ENCODE results near the gene IL12RB2.
"Not testable (repeated sequence)": the region's sequence is repeated elsewhere in the genome, so short reads cannot be mapped to it uniquely, and the experiment has no call there.

The IL12RB2 gene

GRCh38 chr1:67439277-67440029 is 131.8 kb downstream of the IL12RB2 start:
- Histone ChIP-seq H3K9ac (ENCODE audit: low read length) (no peak overlapping the region), H3K36me3 (ENCODE audit: insufficient read depth, low read length) (no peaks in the 10 kb centered on the region), H3K4me1 (ENCODE audit: insufficient read depth, low read length) (peaks cover 14% of the 10 kb centered on the region), H3K27ac (ENCODE audit: low read depth, low read length) (no peak overlapping the region), H3K9me3 (ENCODE audit: low read length) (no peaks in the 10 kb centered on the region), H3K4me3 (ENCODE audit: low read depth in 1 of 2, low read length in 2 of 2) (no peak overlapping the region), H3K27me3 (ENCODE audit: control insufficient read depth in 1 of 2, insufficient read depth in 2 of 2, low read length in 2 of 2) (no peaks in the 10 kb centered on the region)

- Histone ChIP-seq H3K4me3 (ENCODE audit: low read depth in 1 of 2, low read length in 2 of 2) (no peak overlapping the region), H3K27ac (ENCODE audit: low read depth, low read length) (no peak overlapping the region), H3K4me1 (ENCODE audit: insufficient read depth, low read length) (peaks cover 10% of the 10 kb centered on the region), H3K36me3 (ENCODE audit: insufficient read depth, low read length) (no peaks in the 10 kb centered on the region), H3K27me3 (ENCODE audit: control insufficient read depth in 1 of 2, insufficient read depth in 2 of 2, low read length in 2 of 2) (no peaks in the 10 kb centered on the region), H3K9me3 (ENCODE audit: low read length) (no peaks in the 10 kb centered on the region), H3K9ac (ENCODE audit: low read length) (no peak overlapping the region)
Observed at GRCh38 chr1:67440339-67440738, 132.7 kb downstream of the IL12RB2 start.

DNA sequence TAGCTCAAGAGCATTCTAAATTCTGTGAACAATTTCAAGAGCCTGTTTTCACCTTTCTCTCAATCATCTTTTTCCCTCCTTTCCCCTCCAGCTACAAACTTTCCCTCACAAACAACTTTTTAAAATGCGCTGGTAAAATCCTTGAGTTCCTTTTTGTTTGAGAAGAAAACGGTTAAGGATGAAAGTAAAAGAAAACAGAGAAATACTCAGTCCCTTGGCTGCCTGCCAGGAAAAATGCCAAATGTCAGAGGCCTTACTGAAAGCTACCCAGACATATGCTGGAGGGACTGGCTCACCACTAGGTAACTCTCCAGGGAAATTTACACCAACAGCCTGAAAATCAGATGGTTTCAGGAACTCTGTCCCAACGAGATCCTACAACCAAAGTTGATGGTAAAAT is 133.5 kb downstream of the IL12RB2 start:
- H3K27ac ChIP-seq (ENCODE audit: low read depth, low read length): no peak overlapping the region
- peaks cover 10% of the 10 kb centered on the region for H3K4me1 ChIP-seq (ENCODE audit: insufficient read depth, low read length)
- peak overlapping the region; percentile 24 for H3K9ac ChIP-seq (ENCODE audit: low read length)
- H3K27me3 ChIP-seq (ENCODE audit: control insufficient read depth in 1 of 2, insufficient read depth in 2 of 2, low read length in 2 of 2): no peaks in the 10 kb centered on the region
- H3K9me3 ChIP-seq (ENCODE audit: low read length): no peaks in the 10 kb centered on the region
- H3K36me3 ChIP-seq (ENCODE audit: insufficient read depth, low read length): no peaks in the 10 kb centered on the region
- no peak overlapping the region for H3K4me3 ChIP-seq (ENCODE audit: low read depth in 1 of 2, low read length in 2 of 2)

DNA sequence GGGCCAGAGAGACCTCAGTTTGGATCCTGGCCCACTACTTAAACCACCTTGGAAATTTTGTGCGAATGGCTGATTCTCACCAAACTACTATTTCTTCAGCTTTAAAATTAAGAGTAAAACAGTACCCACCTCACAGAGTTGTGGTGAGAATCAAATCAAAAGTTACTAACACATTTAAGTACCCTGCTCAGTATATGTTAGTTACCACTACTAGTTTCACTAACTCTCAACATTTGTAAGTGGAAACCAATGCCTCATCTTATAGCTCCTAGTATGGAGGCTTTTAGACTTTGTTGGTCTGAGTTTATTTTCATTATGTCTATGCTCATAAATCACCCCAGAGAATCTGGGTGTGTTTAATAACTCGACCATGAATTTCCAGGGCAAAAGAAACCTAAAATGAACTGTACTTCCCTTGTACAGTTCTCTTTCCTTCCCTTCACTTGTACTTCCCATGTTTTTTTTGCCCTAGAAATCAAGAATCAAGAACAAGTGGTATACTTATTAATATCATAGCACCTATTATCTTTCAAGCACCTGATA is 134.1 kb downstream of the IL12RB2 start:
- H3K4me3 ChIP-seq (ENCODE audit: low read depth in 1 of 2, low read length in 2 of 2): no peak overlapping the region
- H3K27ac ChIP-seq (ENCODE audit: low read depth, low read length): no peak overlapping the region
- no peaks in the 10 kb centered on the region for H3K9me3 ChIP-seq (ENCODE audit: low read length)
- peaks cover 10% of the 10 kb centered on the region for H3K4me1 ChIP-seq (ENCODE audit: insufficient read depth, low read length)
- H3K27me3 ChIP-seq (ENCODE audit: control insufficient read depth in 1 of 2, insufficient read depth in 2 of 2, low read length in 2 of 2): no peaks in the 10 kb centered on the region
- H3K36me3 ChIP-seq (ENCODE audit: insufficient read depth, low read length): no peaks in the 10 kb centered on the region
- no peak overlapping the region for H3K9ac ChIP-seq (ENCODE audit: low read length)

DNA sequence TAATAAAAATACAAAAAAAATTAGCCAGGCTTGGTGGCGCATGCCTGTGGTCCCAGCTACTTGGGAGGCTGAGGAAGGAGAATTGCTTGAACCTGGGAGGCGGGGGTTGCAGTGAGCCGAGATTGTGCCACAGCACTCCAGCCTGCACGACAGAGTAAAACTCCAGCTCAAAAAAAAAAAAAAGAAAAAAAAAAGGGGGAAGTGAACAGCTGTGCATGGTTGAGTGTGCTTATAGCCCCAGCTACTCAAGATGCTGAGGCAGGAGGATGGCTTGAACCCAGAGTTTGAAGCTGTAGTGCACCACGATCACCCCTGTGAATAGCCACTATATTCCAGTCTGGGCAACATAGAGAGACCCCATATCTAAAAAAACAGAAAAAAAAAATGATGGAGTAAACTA is 138.3 kb downstream of the IL12RB2 start:
- not testable (repeated sequence) for H3K27ac ChIP-seq (ENCODE audit: low read depth, low read length); H3K27me3 ChIP-seq (ENCODE audit: control insufficient read depth in 1 of 2, insufficient read depth in 2 of 2, low read length in 2 of 2); H3K36me3 ChIP-seq (ENCODE audit: insufficient read depth, low read length); H3K9ac ChIP-seq (ENCODE audit: low read length); H3K4me1 ChIP-seq (ENCODE audit: insufficient read depth, low read length); H3K4me3 ChIP-seq (ENCODE audit: low read depth in 1 of 2, low read length in 2 of 2); H3K9me3 ChIP-seq (ENCODE audit: low read length)
